H9 (cell line): ENCODE data around the gene LEMD1. TPM values are rescaled to one million over a fixed set of nuclear protein-coding genes. Genes with fewer than 3 reads are reported as not detected.
"Not testable (repeated sequence)": the region's sequence is repeated elsewhere in the genome, so short reads cannot be mapped to it uniquely, and the experiment has no call there.

ENCODE experiments used
- DNase-seq: peaks from one replicate; pipeline ENCODE4 v3.0.0-alpha.2; 2017
- H2AFZ ChIP-seq: one replicate; pipeline ENCODE4 v1.6.1; 2013; ENCODE audit warnings: mild to moderate bottlenecking, low read length, control low read depth, moderate library complexity
- H2AK5ac ChIP-seq: 2 replicates; pipeline ENCODE4 v1.6.1; 2013; ENCODE audit warnings: low read length, control low read depth, mixed read lengths; ENCODE audit not compliant: insufficient read length
- H2BK120ac ChIP-seq: one replicate; pipeline ENCODE4 v1.6.1; 2013; ENCODE audit warnings: low read depth, mild to moderate bottlenecking, low read length, control low read depth, inconsistent platforms; ENCODE audit not compliant: poor library complexity, severe bottlenecking
- H2BK12ac ChIP-seq: 2 replicates; pipeline ENCODE4 v1.6.1; 2013; ENCODE audit warnings: low read length, control low read depth, mixed read lengths, low read depth; ENCODE audit not compliant: insufficient read length
- H2BK15ac ChIP-seq: 2 replicates; pipeline ENCODE4 v1.6.1; 2013; ENCODE audit warnings: low read depth, low read length, control low read depth
- H2BK20ac ChIP-seq: one replicate; pipeline ENCODE4 v1.6.1; 2013; ENCODE audit warnings: low read depth, mild to moderate bottlenecking, low read length, control low read depth, inconsistent platforms; ENCODE audit not compliant: poor library complexity, severe bottlenecking
- H2BK5ac ChIP-seq: 2 replicates; pipeline ENCODE4 v1.6.1; 2013; ENCODE audit warnings: low read length, control low read depth, mixed read lengths; ENCODE audit not compliant: insufficient read length
- H3K14ac ChIP-seq: 2 replicates; pipeline ENCODE4 v1.6.1; 2013; ENCODE audit warnings: low read length, control low read depth; ENCODE audit not compliant: insufficient read depth
- H3K18ac ChIP-seq: 2 replicates; pipeline ENCODE4 v1.6.1; 2013; ENCODE audit warnings: low read depth, mild to moderate bottlenecking, mixed read lengths, low read length, control low read depth; ENCODE audit not compliant: insufficient read length
- H3K23ac ChIP-seq: 2 replicates; pipeline ENCODE4 v1.6.1; 2013; ENCODE audit warnings: low read length, control low read depth, mixed read lengths, low read depth; ENCODE audit not compliant: insufficient read length
- H3K23me2 ChIP-seq: 2 replicates; pipeline ENCODE4 v1.6.1; 2013; ENCODE audit warnings: low read depth, mild to moderate bottlenecking, mixed read lengths, low read length, control low read depth; ENCODE audit not compliant: insufficient read length, poor library complexity, severe bottlenecking
- H3K27ac ChIP-seq: 2 replicates; pipeline ENCODE4 v1.5.1; 2013; ENCODE audit warnings: low read length, control low read depth, mixed read lengths, low read depth; ENCODE audit not compliant: insufficient read length
- H3K27me3 ChIP-seq: 2 replicates; pipeline ENCODE4 v1.6.1; 2013; ENCODE audit warnings: low read length, control low read depth, inconsistent platforms; ENCODE audit not compliant: insufficient read depth
- H3K4ac ChIP-seq: 2 replicates; pipeline ENCODE4 v1.6.1; 2013; ENCODE audit warnings: low read depth, mild to moderate bottlenecking, control low read depth, inconsistent platforms, low read length, moderate library complexity
- H3K4me1 ChIP-seq: 2 replicates; pipeline ENCODE4 v1.6.1; 2013; ENCODE audit warnings: low read length, control low read depth, inconsistent platforms; ENCODE audit not compliant: insufficient read depth
- H3K4me2 ChIP-seq: 2 replicates; pipeline ENCODE4 v1.6.1; 2013; ENCODE audit warnings: low read length, control low read depth, mixed read lengths; ENCODE audit not compliant: insufficient read length, insufficient read depth
- H3K56ac ChIP-seq: 2 replicates; pipeline ENCODE4 v1.6.1; 2013; ENCODE audit warnings: low read depth, mild to moderate bottlenecking, mixed read lengths, low read length, control low read depth; ENCODE audit not compliant: insufficient read length
- H3K79me1 ChIP-seq: 2 replicates; pipeline ENCODE4 v1.6.1; 2013; ENCODE audit warnings: low read depth, mild to moderate bottlenecking, moderate library complexity, low read length, control low read depth, inconsistent platforms; ENCODE audit not compliant: insufficient read depth, poor library complexity, severe bottlenecking
- H3K79me2 ChIP-seq: 2 replicates; pipeline ENCODE4 v1.6.1; 2013; ENCODE audit warnings: low read length, control low read depth, inconsistent platforms; ENCODE audit not compliant: insufficient read depth
- H3K9ac ChIP-seq: 2 replicates; pipeline ENCODE4 v1.6.1; 2013; ENCODE audit warnings: low read length, control low read depth, mixed read lengths; ENCODE audit not compliant: insufficient read length; ENCODE audit errors: extremely low read depth
- H3K9me3 ChIP-seq: one replicate; pipeline ENCODE4 v1.6.1; 2013; ENCODE audit warnings: low read depth, low read length, inconsistent platforms; ENCODE audit not compliant: control insufficient read depth
- H3T11ph ChIP-seq: one replicate; pipeline ENCODE4 v1.6.1; 2013; ENCODE audit warnings: mild to moderate bottlenecking, low read length, control low read depth, inconsistent platforms
- H4K20me1 ChIP-seq: one replicate; pipeline ENCODE4 v1.6.1; 2013; ENCODE audit not compliant: control insufficient read depth, insufficient read length, insufficient read depth
- H4K5ac ChIP-seq: 2 replicates; pipeline ENCODE4 v1.6.1; 2013; ENCODE audit warnings: low read depth, mild to moderate bottlenecking, mixed read lengths, low read length, control low read depth; ENCODE audit not compliant: insufficient read length
- H4K8ac ChIP-seq: replicated peaks from 2 replicates; pipeline ENCODE4 v1.6.1; 2013; ENCODE audit warnings: low read length, control low read depth, mixed read lengths, low read depth; ENCODE audit not compliant: insufficient read length
- H4K91ac ChIP-seq: 2 replicates; pipeline ENCODE4 v1.6.1; 2013; ENCODE audit warnings: low read depth, mild to moderate bottlenecking, moderate library complexity, mixed read lengths, low read length, control low read depth; ENCODE audit not compliant: insufficient read length
- H3K27ac Mint-ChIP-seq, 3 experiments: 2 replicates in 2 of 3; 3 replicates in 1 of 3; pipeline ENCODE4 v1.8.0; 2020 to 2021; ENCODE audit warnings: mixed read lengths in 3 of 3, mild to moderate bottlenecking in 1 of 3, moderate library complexity in 1 of 3
- H3K27me3 Mint-ChIP-seq: 2 replicates; pipeline ENCODE4 v1.8.0; 2021; ENCODE audit warnings: low read depth, mild to moderate bottlenecking, moderate library complexity, mixed read lengths
- H3K36me3 Mint-ChIP-seq, 3 experiments: 2 replicates in 2 of 3; 3 replicates in 1 of 3; pipeline ENCODE4 v1.8.0; 2020 to 2021; ENCODE audit warnings: low read depth in 3 of 3, mixed read lengths in 3 of 3; ENCODE audit not compliant: insufficient read depth in 1 of 3
- H3K4me1 Mint-ChIP-seq, 2 experiments: 2 replicates each; pipeline ENCODE4 v1.8.0; 2020; ENCODE audit warnings: mixed read lengths in 2 of 2
- H3K4me3 Mint-ChIP-seq, 2 experiments: 2 replicates in 1 of 2; 3 replicates in 1 of 2; pipeline ENCODE4 v1.8.0; 2020 to 2021; ENCODE audit warnings: mild to moderate bottlenecking in 2 of 2, mixed read lengths in 2 of 2, moderate library complexity in 1 of 2
- H3K9me3 Mint-ChIP-seq, 2 experiments: 2 replicates in 1 of 2; 3 replicates in 1 of 2; pipeline ENCODE4 v1.8.0; 2020; ENCODE audit warnings: mild to moderate bottlenecking in 2 of 2, mixed read lengths in 2 of 2, moderate library complexity in 1 of 2
- WGBS: extraction: QIAGEN DNeasy Blood & Tissue Kit; methylation state at CpG from one replicate; pipeline ENCODE4 v1.1.7; 2013; ENCODE audit warnings: missing lambda C conversion rate, low lambda C conversion rate, mixed read lengths; ENCODE audit not compliant: insufficient read length; ENCODE audit errors: extremely low coverage; 5-methylcytosine and 5-hydroxymethylcytosine counted together
- total RNA-seq: library from RNA; stranded (reverse); gene quantifications from 2 replicates; pipeline ENCODE4 v1.2.1, GENCODE V29; 2021
- TF ChIP-seq, protein P1 (sequence below): fragments of 200-600 bp; sonication (generic); conservative IDR thresholded peaks from 3 replicates; pipeline ENCODE4 v1.8.0; 2021; ENCODE audit warnings: antibody characterized with exemption, mild to moderate bottlenecking

LEMD1 gene
- total RNA-seq, 1 experiment from 2014 or later, result 11.8 TPM

DNA sequence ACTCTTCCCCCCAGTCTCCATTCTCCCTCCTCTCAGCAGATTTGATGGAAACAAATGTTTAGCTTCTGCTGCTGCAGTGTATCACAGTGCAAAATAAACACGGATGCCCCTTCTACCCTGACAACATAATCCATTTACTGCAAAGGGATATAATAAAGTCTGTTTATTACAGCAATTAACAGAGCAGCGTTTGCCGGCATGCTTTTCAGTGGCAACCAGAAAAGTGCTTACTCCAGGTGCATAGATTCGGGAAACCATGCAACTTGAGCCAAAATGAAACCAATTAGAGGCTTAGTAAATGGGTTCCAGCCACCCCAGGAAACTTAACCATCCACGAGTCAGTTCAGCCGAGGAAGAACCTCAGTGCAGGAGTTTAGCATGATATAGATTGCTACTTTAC lies 12.9 kb upstream of the LEMD1 start:
- no peaks in the 10 kb centered on the region; the same call in 1 of the 2 replicates for H3K27me3 ChIP-seq
- H4K5ac ChIP-seq, result no peak overlapping the region
- no peak overlapping the region for H2BK15ac ChIP-seq
- H4K91ac ChIP-seq, result no peak overlapping the region
- H3K4ac ChIP-seq, result no peak overlapping the region
- H2BK5ac ChIP-seq, result no peak overlapping the region
- no peaks in the 10 kb centered on the region for H3K9me3 Mint-ChIP-seq
- peaks cover 33 to 51% of the 10 kb centered on the region in 2 experiments for H3K4me1 Mint-ChIP-seq
- H3K4me3 Mint-ChIP-seq, result no peak overlapping the region
- no peaks in the 10 kb centered on the region for H4K20me1 ChIP-seq
- H3K27me3 Mint-ChIP-seq, result peaks cover 52% of the 10 kb centered on the region
- no peak overlapping the region for H4K8ac ChIP-seq
- H3K23me2 ChIP-seq, result no peaks in the 10 kb centered on the region
- no peak overlapping the region for H3K18ac ChIP-seq
- TF ChIP-seq, protein P1, sequence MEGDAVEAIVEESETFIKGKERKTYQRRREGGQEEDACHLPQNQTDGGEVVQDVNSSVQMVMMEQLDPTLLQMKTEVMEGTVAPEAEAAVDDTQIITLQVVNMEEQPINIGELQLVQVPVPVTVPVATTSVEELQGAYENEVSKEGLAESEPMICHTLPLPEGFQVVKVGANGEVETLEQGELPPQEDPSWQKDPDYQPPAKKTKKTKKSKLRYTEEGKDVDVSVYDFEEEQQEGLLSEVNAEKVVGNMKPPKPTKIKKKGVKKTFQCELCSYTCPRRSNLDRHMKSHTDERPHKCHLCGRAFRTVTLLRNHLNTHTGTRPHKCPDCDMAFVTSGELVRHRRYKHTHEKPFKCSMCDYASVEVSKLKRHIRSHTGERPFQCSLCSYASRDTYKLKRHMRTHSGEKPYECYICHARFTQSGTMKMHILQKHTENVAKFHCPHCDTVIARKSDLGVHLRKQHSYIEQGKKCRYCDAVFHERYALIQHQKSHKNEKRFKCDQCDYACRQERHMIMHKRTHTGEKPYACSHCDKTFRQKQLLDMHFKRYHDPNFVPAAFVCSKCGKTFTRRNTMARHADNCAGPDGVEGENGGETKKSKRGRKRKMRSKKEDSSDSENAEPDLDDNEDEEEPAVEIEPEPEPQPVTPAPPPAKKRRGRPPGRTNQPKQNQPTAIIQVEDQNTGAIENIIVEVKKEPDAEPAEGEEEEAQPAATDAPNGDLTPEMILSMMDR, result no peak
- H2BK12ac ChIP-seq, result no peak overlapping the region
- no peak overlapping the region for H3T11ph ChIP-seq
- no peak overlapping the region for H2AFZ ChIP-seq
- H3K4me2 ChIP-seq, result no peak overlapping the region
- H3K14ac ChIP-seq, result no peak overlapping the region
- H2AK5ac ChIP-seq, result no peak overlapping the region
- no peak overlapping the region for H3K23ac ChIP-seq
- no peak overlapping the region for H3K56ac ChIP-seq
- H2BK120ac ChIP-seq, result no peak overlapping the region
- no peak for DNase-seq
- no peak overlapping the region for H3K27ac ChIP-seq
- WGBS, result no CpG with 5 or more reads among the region's 6 CpGs
- H3K9ac ChIP-seq, result no peak overlapping the region
- H3K79me1 ChIP-seq, result no peaks in the 10 kb centered on the region
- no peak overlapping the region for H3K27ac Mint-ChIP-seq
- H3K79me2 ChIP-seq, result no peaks in the 10 kb centered on the region
- H3K36me3 Mint-ChIP-seq, result peaks cover 0 to 5% (median 0%) of the 10 kb centered on the region in 3 experiments; a peak in 4 of 7 replicates
- no peaks in the 10 kb centered on the region for H3K9me3 ChIP-seq
- no peaks in the 10 kb centered on the region; the same call in 1 of the 2 replicates for H3K4me1 ChIP-seq
- no peak overlapping the region for H2BK20ac ChIP-seq

DNA sequence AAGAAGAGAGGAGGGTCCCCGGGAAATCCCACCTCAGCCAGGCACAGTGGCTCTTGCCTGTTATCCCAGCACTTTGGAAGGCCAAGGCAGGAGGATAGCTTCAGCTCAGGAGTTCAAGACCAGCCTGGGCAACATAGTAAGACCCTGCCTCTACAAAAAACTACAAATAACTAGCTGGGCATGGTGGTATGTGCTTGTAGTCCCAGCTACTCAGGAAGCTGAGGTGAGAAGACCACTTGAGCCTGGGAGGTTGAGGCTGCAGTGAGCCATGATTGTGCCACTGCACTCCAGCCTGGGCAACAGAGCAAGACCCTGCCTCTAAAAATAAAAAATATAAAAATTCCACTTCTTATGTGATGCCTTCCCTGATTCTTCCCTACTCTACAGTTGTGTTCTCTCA lies 10.8 kb upstream of the LEMD1 start:
- not testable (repeated sequence) for H3K23me2 ChIP-seq, H3K9me3 ChIP-seq, H3K4ac ChIP-seq, H3K36me3 Mint-ChIP-seq, H2BK20ac ChIP-seq, H3K79me1 ChIP-seq, H3T11ph ChIP-seq, H3K27ac ChIP-seq, H3K14ac ChIP-seq, H2AFZ ChIP-seq, H4K5ac ChIP-seq, H2BK120ac ChIP-seq, H3K18ac ChIP-seq, H3K4me2 ChIP-seq, H3K4me3 Mint-ChIP-seq, H3K27ac Mint-ChIP-seq, H3K4me1 ChIP-seq, H2AK5ac ChIP-seq, H4K8ac ChIP-seq, H4K91ac ChIP-seq, H3K9me3 Mint-ChIP-seq, H3K27me3 ChIP-seq, H2BK15ac ChIP-seq, H4K20me1 ChIP-seq, H3K56ac ChIP-seq, DNase-seq, H3K9ac ChIP-seq, H3K79me2 ChIP-seq, H3K23ac ChIP-seq, H2BK5ac ChIP-seq, H2BK12ac ChIP-seq
- peaks cover 25 to 46% of the 10 kb centered on the region in 2 experiments for H3K4me1 Mint-ChIP-seq
- H3K27me3 Mint-ChIP-seq, result peaks cover 63% of the 10 kb centered on the region
- WGBS, result no CpG with 5 or more reads among the region's 1 CpG
